H9 (cell line): ENCODE results near the gene ATP5PF. TPM values are rescaled to one million over a fixed set of nuclear protein-coding genes. Genes with fewer than 3 reads are reported as not detected.

ENCODE experiments used
- DNase-seq: peaks from one replicate; pipeline ENCODE4 v3.0.0-alpha.2; 2017
- H2AFZ ChIP-seq: one replicate; pipeline ENCODE4 v1.6.1; 2013; ENCODE audit warnings: mild to moderate bottlenecking, low read length, control low read depth, moderate library complexity
- H2AK5ac ChIP-seq: 2 replicates; pipeline ENCODE4 v1.6.1; 2013; ENCODE audit warnings: low read length, control low read depth, mixed read lengths; ENCODE audit not compliant: insufficient read length
- H2BK120ac ChIP-seq: one replicate; pipeline ENCODE4 v1.6.1; 2013; ENCODE audit warnings: low read depth, mild to moderate bottlenecking, low read length, control low read depth, inconsistent platforms; ENCODE audit not compliant: poor library complexity, severe bottlenecking
- H2BK12ac ChIP-seq: 2 replicates; pipeline ENCODE4 v1.6.1; 2013; ENCODE audit warnings: low read length, control low read depth, mixed read lengths, low read depth; ENCODE audit not compliant: insufficient read length
- H2BK15ac ChIP-seq: 2 replicates; pipeline ENCODE4 v1.6.1; 2013; ENCODE audit warnings: low read depth, low read length, control low read depth
- H2BK20ac ChIP-seq: one replicate; pipeline ENCODE4 v1.6.1; 2013; ENCODE audit warnings: low read depth, mild to moderate bottlenecking, low read length, control low read depth, inconsistent platforms; ENCODE audit not compliant: poor library complexity, severe bottlenecking
- H2BK5ac ChIP-seq: 2 replicates; pipeline ENCODE4 v1.6.1; 2013; ENCODE audit warnings: low read length, control low read depth, mixed read lengths; ENCODE audit not compliant: insufficient read length
- H3K14ac ChIP-seq: 2 replicates; pipeline ENCODE4 v1.6.1; 2013; ENCODE audit warnings: low read length, control low read depth; ENCODE audit not compliant: insufficient read depth
- H3K18ac ChIP-seq: 2 replicates; pipeline ENCODE4 v1.6.1; 2013; ENCODE audit warnings: low read depth, mild to moderate bottlenecking, mixed read lengths, low read length, control low read depth; ENCODE audit not compliant: insufficient read length
- H3K23ac ChIP-seq: 2 replicates; pipeline ENCODE4 v1.6.1; 2013; ENCODE audit warnings: low read length, control low read depth, mixed read lengths, low read depth; ENCODE audit not compliant: insufficient read length
- H3K23me2 ChIP-seq: 2 replicates; pipeline ENCODE4 v1.6.1; 2013; ENCODE audit warnings: low read depth, mild to moderate bottlenecking, mixed read lengths, low read length, control low read depth; ENCODE audit not compliant: insufficient read length, poor library complexity, severe bottlenecking
- H3K27ac ChIP-seq: 2 replicates; pipeline ENCODE4 v1.5.1; 2013; ENCODE audit warnings: low read length, control low read depth, mixed read lengths, low read depth; ENCODE audit not compliant: insufficient read length
- H3K27me3 ChIP-seq: 2 replicates; pipeline ENCODE4 v1.6.1; 2013; ENCODE audit warnings: low read length, control low read depth, inconsistent platforms; ENCODE audit not compliant: insufficient read depth
- H3K4ac ChIP-seq: 2 replicates; pipeline ENCODE4 v1.6.1; 2013; ENCODE audit warnings: low read depth, mild to moderate bottlenecking, control low read depth, inconsistent platforms, low read length, moderate library complexity
- H3K4me1 ChIP-seq: 2 replicates; pipeline ENCODE4 v1.6.1; 2013; ENCODE audit warnings: low read length, control low read depth, inconsistent platforms; ENCODE audit not compliant: insufficient read depth
- H3K4me2 ChIP-seq: 2 replicates; pipeline ENCODE4 v1.6.1; 2013; ENCODE audit warnings: low read length, control low read depth, mixed read lengths; ENCODE audit not compliant: insufficient read length, insufficient read depth
- H3K56ac ChIP-seq: 2 replicates; pipeline ENCODE4 v1.6.1; 2013; ENCODE audit warnings: low read depth, mild to moderate bottlenecking, mixed read lengths, low read length, control low read depth; ENCODE audit not compliant: insufficient read length
- H3K79me1 ChIP-seq: 2 replicates; pipeline ENCODE4 v1.6.1; 2013; ENCODE audit warnings: low read depth, mild to moderate bottlenecking, moderate library complexity, low read length, control low read depth, inconsistent platforms; ENCODE audit not compliant: insufficient read depth, poor library complexity, severe bottlenecking
- H3K79me2 ChIP-seq: 2 replicates; pipeline ENCODE4 v1.6.1; 2013; ENCODE audit warnings: low read length, control low read depth, inconsistent platforms; ENCODE audit not compliant: insufficient read depth
- H3K9ac ChIP-seq: 2 replicates; pipeline ENCODE4 v1.6.1; 2013; ENCODE audit warnings: low read length, control low read depth, mixed read lengths; ENCODE audit not compliant: insufficient read length; ENCODE audit errors: extremely low read depth
- H3K9me3 ChIP-seq: one replicate; pipeline ENCODE4 v1.6.1; 2013; ENCODE audit warnings: low read depth, low read length, inconsistent platforms; ENCODE audit not compliant: control insufficient read depth
- H3T11ph ChIP-seq: one replicate; pipeline ENCODE4 v1.6.1; 2013; ENCODE audit warnings: mild to moderate bottlenecking, low read length, control low read depth, inconsistent platforms
- H4K20me1 ChIP-seq: one replicate; pipeline ENCODE4 v1.6.1; 2013; ENCODE audit not compliant: control insufficient read depth, insufficient read length, insufficient read depth
- H4K5ac ChIP-seq: 2 replicates; pipeline ENCODE4 v1.6.1; 2013; ENCODE audit warnings: low read depth, mild to moderate bottlenecking, mixed read lengths, low read length, control low read depth; ENCODE audit not compliant: insufficient read length
- H4K8ac ChIP-seq: replicated peaks from 2 replicates; pipeline ENCODE4 v1.6.1; 2013; ENCODE audit warnings: low read length, control low read depth, mixed read lengths, low read depth; ENCODE audit not compliant: insufficient read length
- H4K91ac ChIP-seq: 2 replicates; pipeline ENCODE4 v1.6.1; 2013; ENCODE audit warnings: low read depth, mild to moderate bottlenecking, moderate library complexity, mixed read lengths, low read length, control low read depth; ENCODE audit not compliant: insufficient read length
- H3K27ac Mint-ChIP-seq, 3 experiments: 2 replicates in 2 of 3; 3 replicates in 1 of 3; pipeline ENCODE4 v1.8.0; 2020 to 2021; ENCODE audit warnings: mixed read lengths in 3 of 3, mild to moderate bottlenecking in 1 of 3, moderate library complexity in 1 of 3
- H3K27me3 Mint-ChIP-seq: 2 replicates; pipeline ENCODE4 v1.8.0; 2021; ENCODE audit warnings: low read depth, mild to moderate bottlenecking, moderate library complexity, mixed read lengths
- H3K36me3 Mint-ChIP-seq, 3 experiments: 2 replicates in 2 of 3; 3 replicates in 1 of 3; pipeline ENCODE4 v1.8.0; 2020 to 2021; ENCODE audit warnings: low read depth in 3 of 3, mixed read lengths in 3 of 3; ENCODE audit not compliant: insufficient read depth in 1 of 3
- H3K4me1 Mint-ChIP-seq, 2 experiments: 2 replicates each; pipeline ENCODE4 v1.8.0; 2020; ENCODE audit warnings: mixed read lengths in 2 of 2
- H3K4me3 Mint-ChIP-seq, 2 experiments: 2 replicates in 1 of 2; 3 replicates in 1 of 2; pipeline ENCODE4 v1.8.0; 2020 to 2021; ENCODE audit warnings: mild to moderate bottlenecking in 2 of 2, mixed read lengths in 2 of 2, moderate library complexity in 1 of 2
- H3K9me3 Mint-ChIP-seq, 2 experiments: 2 replicates in 1 of 2; 3 replicates in 1 of 2; pipeline ENCODE4 v1.8.0; 2020; ENCODE audit warnings: mild to moderate bottlenecking in 2 of 2, mixed read lengths in 2 of 2, moderate library complexity in 1 of 2
- CTCF ChIP-seq: fragments of 200-600 bp; sonication (generic); conservative IDR thresholded peaks from 3 replicates; pipeline ENCODE4 v1.8.0; 2021; ENCODE audit warnings: antibody characterized with exemption, mild to moderate bottlenecking
- WGBS: extraction: QIAGEN DNeasy Blood & Tissue Kit; methylation state at CpG from one replicate; pipeline ENCODE4 v1.1.7; 2013; ENCODE audit warnings: missing lambda C conversion rate, low lambda C conversion rate, mixed read lengths; ENCODE audit not compliant: insufficient read length; ENCODE audit errors: extremely low coverage; 5-methylcytosine and 5-hydroxymethylcytosine counted together
- total RNA-seq: library from RNA; stranded (reverse); gene quantifications from 2 replicates; pipeline ENCODE4 v1.2.1, GENCODE V29; 2021

ATP5PF gene
- total RNA-seq, 1 experiment from 2014 or later, result 143 TPM

GRCh38 chr21:25688275-25689155, 46.2 kb downstream of the ATP5PF start:
- Histone ChIP-seq H3K4me2 (no peak overlapping the region), H2BK5ac (no peak overlapping the region), H4K8ac (no peak overlapping the region), H2BK120ac (no peak overlapping the region), H3K79me2 (no peaks in the 10 kb centered on the region), H2BK15ac (no peak overlapping the region), H3K4ac (no peak overlapping the region), H4K20me1 (no peaks in the 10 kb centered on the region), H3K9ac (no peak overlapping the region), H3K79me1 (no peaks in the 10 kb centered on the region), H3K23ac (no peak overlapping the region), H2AK5ac (no peak overlapping the region), H3K23me2 (no peaks in the 10 kb centered on the region), H3K18ac (no peak overlapping the region), H3K4me1 (no peaks in the 10 kb centered on the region), H3K27ac (no peak overlapping the region), H2BK12ac (no peak overlapping the region), H3K14ac (no peak overlapping the region), H3K56ac (no peak overlapping the region), H4K5ac (no peak overlapping the region), H3T11ph (no peak overlapping the region), H2BK20ac (no peak overlapping the region), H2AFZ (no peak overlapping the region), H4K91ac (no peak overlapping the region), H3K27me3 (no peaks in the 10 kb centered on the region), H3K9me3 (no peaks in the 10 kb centered on the region)
- TF ChIP-seq CTCF, result no peak
- no peaks in the 10 kb centered on the region for H3K9me3 Mint-ChIP-seq
- no peak for DNase-seq
- no peak overlapping the region for H3K4me3 Mint-ChIP-seq
- H3K4me1 Mint-ChIP-seq, result no peaks in the 10 kb centered on the region; a peak in 1 of 4 replicates
- no peaks in the 10 kb centered on the region for H3K36me3 Mint-ChIP-seq
- H3K27me3 Mint-ChIP-seq, result no peaks in the 10 kb centered on the region
- H3K27ac Mint-ChIP-seq, result no peak overlapping the region
- no CpG with 5 or more reads among the region's 9 CpGs for WGBS
